K562 (cell line): ENCODE data around the gene SUGT1. TPM values are rescaled to one million over a fixed set of nuclear protein-coding genes. Genes with fewer than 3 reads are reported as not detected.

Experiments used
- ATAC-seq: fragments of 200-7000 bp; cut with Tn5 transposase; 3 replicates; pipeline ENCODE4 v1.9.1; 2020; ENCODE audit warnings: moderate library complexity
- BruUV-seq: library from RNA; stranded (reverse); fragments of 400-500 nt; replicated peaks from 2 replicates; lab custom pipeline; 2021; lab: Mats Ljungman, UMichigan
- CTCF ChIA-PET: fragments of 300-600 bp; formaldehyde crosslinking; extraction: SDS; loops from one replicate; lab custom pipeline; 2021; ENCODE audit warnings: low intra/inter-chr PET ratio; lab: Yijun Ruan, JAX
- POLR2A ChIA-PET: fragments of 300-600, 350-650 bp; sonication (Branson Sonifier 250); formaldehyde crosslinking; extraction: SDS; loops from one replicate; lab custom pipeline; 2021; ENCODE audit warnings: antibody characterized with exemption, inconsistent platforms; lab: Yijun Ruan, JAX
- DNase-seq, 4 experiments: peaks; one replicate each; pipeline versions ENCODE4 v3.0.0 to v3.0.0-alpha.2; 2011 to 2018; ENCODE audit warnings: low spot score in 3 of 4, mixed read lengths in 3 of 4; ENCODE audit errors: extremely low read depth in 1 of 4
- FAIRE-seq: peaks from 2 replicates; lab custom pipeline; 2011; peaks lifted over from hg19 to GRCh38; lab: Jason Lieb, UNC
- H2AFZ ChIP-seq: 2 replicates; pipeline ENCODE4 v1.6.0; 2011; ENCODE audit warnings: low read depth, low read length, control low read depth, inconsistent platforms
- H3K27ac ChIP-seq: fragments of 200-600 bp; 3 replicates; pipeline ENCODE4 v1.8.0; 2011; ENCODE audit warnings: low read depth, mild to moderate bottlenecking, control low read depth, inconsistent platforms, low read length, moderate library complexity, mixed read lengths; ENCODE audit errors: extremely low read depth
- H3K27me3 ChIP-seq, 2 experiments: fragments of 300-600 bp in 1 of 2; 2 replicates in 1 of 2; 3 replicates in 1 of 2; pipeline versions ENCODE4 v1.6.0 to v1.8.0; 2011; ENCODE audit warnings: inconsistent platforms in 2 of 2, low read length in 2 of 2, mild to moderate bottlenecking in 1 of 2, mixed read lengths in 1 of 2, moderate library complexity in 1 of 2; ENCODE audit not compliant: control insufficient read depth in 2 of 2, insufficient read depth in 2 of 2
- H3K36me3 ChIP-seq: fragments of 300-600 bp; 3 replicates; pipeline ENCODE4 v1.8.0; 2011; ENCODE audit warnings: mild to moderate bottlenecking, low read length, inconsistent platforms; ENCODE audit not compliant: control insufficient read depth, insufficient read depth
- H3K4me1 ChIP-seq, 2 experiments: fragments of 200-600 bp in 1 of 2; replicated peaks in 1 of 2; 2 replicates in 1 of 2; 3 replicates in 1 of 2; pipeline versions ENCODE4 v1.5.1 to v1.8.0; 2011; ENCODE audit warnings: inconsistent platforms in 2 of 2, low read length in 2 of 2, mild to moderate bottlenecking in 1 of 2, mixed read lengths in 1 of 2, moderate library complexity in 1 of 2; ENCODE audit not compliant: control insufficient read depth in 2 of 2, insufficient read depth in 2 of 2
- H3K4me2 ChIP-seq: 2 replicates; pipeline ENCODE4 v1.6.1; 2011; ENCODE audit warnings: low read length, control low read depth, inconsistent platforms, mixed read lengths; ENCODE audit not compliant: insufficient read depth
- H3K4me3 ChIP-seq: fragments of 200-600 bp; sonication (generic), shearing (Covaris generic); 2 replicates; pipeline ENCODE4 v1.5.1; 2016; ENCODE audit warnings: control low read depth, inconsistent platforms
- H3K79me2 ChIP-seq: fragments of 200-600 bp; 3 replicates; pipeline ENCODE4 v1.8.0; 2011; ENCODE audit warnings: low read length, inconsistent platforms; ENCODE audit not compliant: control insufficient read depth, insufficient read depth
- H3K9ac ChIP-seq, 2 experiments: 2 replicates each; pipeline versions ENCODE4 v1.6.0 to v1.6.1; 2011; ENCODE audit warnings: low read depth in 2 of 2, low read length in 2 of 2, control low read depth in 1 of 2, inconsistent platforms in 1 of 2, mild to moderate bottlenecking in 1 of 2, mixed read lengths in 1 of 2; ENCODE audit not compliant: insufficient read depth in 1 of 2
- H3K9me1 ChIP-seq: one replicate; pipeline ENCODE4 v1.6.0; 2011; ENCODE audit warnings: inconsistent platforms, mild to moderate bottlenecking, low read length, moderate library complexity; ENCODE audit not compliant: control insufficient read depth, insufficient read depth
- H3K9me3 ChIP-seq: replicated peaks from 2 replicates; pipeline ENCODE4 v1.5.1; 2011; ENCODE audit warnings: low read depth, low read length, inconsistent platforms; ENCODE audit not compliant: control insufficient read depth, insufficient read depth
- H4K20me1 ChIP-seq: replicated peaks from 2 replicates; pipeline ENCODE4 v1.6.1; 2011; ENCODE audit warnings: low read length, inconsistent platforms, mixed read lengths; ENCODE audit not compliant: control insufficient read depth, insufficient read depth
- CBX5 ChIP-seq: IDR thresholded peaks from 2 replicates; pipeline ENCODE4 v1.6.1; 2014; ENCODE audit warnings: low read depth, borderline replicate concordance
- CREBBP ChIP-seq: IDR thresholded peaks from one replicate; pipeline ENCODE4 v1.6.1; 2012; ENCODE audit warnings: low read depth, mild to moderate bottlenecking, control low read depth, inconsistent platforms, low read length
- EWSR1 ChIP-seq: fragments of 450-650 bp; IDR thresholded peaks from 2 replicates; pipeline ENCODE4 v1.6.1; 2018; ENCODE audit warnings: borderline replicate concordance, mild to moderate bottlenecking, low read depth, moderate library complexity; ENCODE audit not compliant: partially characterized antibody
- GATA2 ChIP-seq: sonication (generic); formaldehyde crosslinking; IDR thresholded peaks from 2 replicates; pipeline ENCODE4 v1.4.0; 2020; ENCODE audit warnings: mild to moderate bottlenecking, missing genetic modification reagents
- HLTF ChIP-seq: fragments of 450-650 bp; IDR thresholded peaks from 2 replicates; pipeline ENCODE4 v1.6.1; 2016
- KAT8 ChIP-seq: fragments of 450-650 bp; IDR thresholded peaks from 2 replicates; pipeline ENCODE4 v1.6.1; 2016; ENCODE audit warnings: low read depth, mild to moderate bottlenecking
- PRDM10 ChIP-seq: fragments of 450-650 bp; IDR thresholded peaks from 2 replicates; pipeline ENCODE4 v1.6.1; 2018; ENCODE audit not compliant: partially characterized antibody
- SAP30 ChIP-seq: fragments of 200-600 bp; sonication (generic); IDR thresholded peaks from 2 replicates; pipeline ENCODE4 v1.6.1; 2012; ENCODE audit warnings: borderline replicate concordance, low read depth, mild to moderate bottlenecking, moderate library complexity, low read length, control low read depth, inconsistent platforms; ENCODE audit not compliant: insufficient read depth, poor library complexity, severe bottlenecking
- SMARCA4 ChIP-seq: fragments of 450-650 bp; IDR thresholded peaks from 2 replicates; pipeline ENCODE4 v1.6.1; 2016
- TAL1 ChIP-seq: fragments of 450-650 bp; IDR thresholded peaks from 2 replicates; pipeline ENCODE4 v1.6.1; 2016; ENCODE audit warnings: mild to moderate bottlenecking
- TCF7L2 ChIP-seq: fragments of 150-350 bp; IDR thresholded peaks from 2 replicates; pipeline ENCODE4 v1.6.1; 2016; ENCODE audit warnings: low read depth, mild to moderate bottlenecking, low read length, moderate library complexity
- TOE1 ChIP-seq, 2 experiments: fragments of 450-650 bp in 1 of 2; sonication (generic) in 1 of 2; formaldehyde crosslinking in 1 of 2; IDR thresholded peaks; 2 replicates each; pipeline versions ENCODE4 v1.7.1 to v1.8.0; 2016 to 2022; ENCODE audit warnings: borderline replicate concordance in 2 of 2, mild to moderate bottlenecking in 2 of 2, antibody characterized with exemption in 1 of 2, inconsistent platforms in 1 of 2, low read depth in 1 of 2, missing genetic modification reagents in 1 of 2, moderate library complexity in 1 of 2
- TSC22D4 ChIP-seq: fragments of 450-650 bp; IDR thresholded peaks from 2 replicates; pipeline ENCODE4 v1.6.1; 2016; ENCODE audit warnings: missing genetic modification characterization, missing biosample characterization, control low read depth
- ZNF12 ChIP-seq: sonication (generic); formaldehyde crosslinking; IDR thresholded peaks from 2 replicates; pipeline ENCODE4 v1.4.0; 2020; ENCODE audit warnings: mild to moderate bottlenecking, missing genetic modification reagents
- ZNF143 ChIP-seq: sonication (generic); formaldehyde crosslinking; IDR thresholded peaks from 2 replicates; pipeline ENCODE4 v1.9.0; 2022; ENCODE audit warnings: mild to moderate bottlenecking, missing genetic modification reagents
- ZNF184 ChIP-seq: sonication (generic); formaldehyde crosslinking; IDR thresholded peaks from 2 replicates; pipeline ENCODE4 v1.5.0; 2020; ENCODE audit warnings: missing genetic modification reagents
- ZNF232 ChIP-seq: sonication (generic); formaldehyde crosslinking; IDR thresholded peaks from 2 replicates; pipeline ENCODE4 v1.8.0; 2022; ENCODE audit warnings: mild to moderate bottlenecking, missing genetic modification reagents
- WGBS: fragments of 100-300 bp; shearing (Covaris generic); methylation state at CpG from one replicate; pipeline ENCODE4 v1.1.6; 2016; ENCODE audit warnings: low coverage, mixed read lengths; ENCODE audit not compliant: insufficient coverage; ENCODE audit errors: missing lambda C conversion rate; 5-methylcytosine and 5-hydroxymethylcytosine counted together
- in situ Hi-C: fragments of 300-500 bp; cut with MboI; formaldehyde crosslinking; loops from 4 replicates; pipeline ENCODE4 v1.15.0; 2018; ENCODE audit warnings: inconsistent platforms, mixed read lengths
- intact Hi-C: fragments of 100-400 bp; cut with micrococcal nuclease; formaldehyde crosslinking; loops from 2 replicates; pipeline ENCODE4 v1.14.2; 2022
- polyA plus RNA-seq, 8 experiments: library from polyadenylated mRNA; depleted of rRNA in 4 of 8; stranded (reverse) in 5 of 8; unstranded in 3 of 8; fragments of >200 nt; fragmentation: Nextera tagmentation in 2 of 8; fragmentation: Illumina TruSeq in 1 of 8; extraction: Ambion mirVana in 2 of 8; extraction: Trizol in 1 of 8; gene quantifications; 2 replicates each; pipeline versions ENCODE4 v1.2.1 to v1.2.3, GENCODE V29; 2011 to 2014; ENCODE audit warnings: inconsistent platforms in 1 of 8, missing spikeins in 1 of 8
- total RNA-seq, 7 experiments: library from RNA; depleted of rRNA in 6 of 7; stranded (reverse); fragments of >200 nt in 6 of 7; fragmentation: Illumina TruSeq in 2 of 7; extraction: Trizol in 2 of 7; gene quantifications; 2 replicates each; pipeline versions ENCODE4 v1.2.1 to v1.2.3, GENCODE V29; 2011 to 2021; ENCODE audit warnings: low replicate concordance in 1 of 7

Gene SUGT1
- total and polyA plus RNA-seq, 9 of the 15 experiments (the other 6 are each of a cell fraction or from before 2014, with no cell fraction given), result 38.1 to 67.1 (median 53.8) TPM

- TF ChIP-seq PRDM10, result peak; percentile 97
Observed at GRCh38 chr13:52652980-52653303, 306 bp downstream of the SUGT1 start (continued).

DNA sequence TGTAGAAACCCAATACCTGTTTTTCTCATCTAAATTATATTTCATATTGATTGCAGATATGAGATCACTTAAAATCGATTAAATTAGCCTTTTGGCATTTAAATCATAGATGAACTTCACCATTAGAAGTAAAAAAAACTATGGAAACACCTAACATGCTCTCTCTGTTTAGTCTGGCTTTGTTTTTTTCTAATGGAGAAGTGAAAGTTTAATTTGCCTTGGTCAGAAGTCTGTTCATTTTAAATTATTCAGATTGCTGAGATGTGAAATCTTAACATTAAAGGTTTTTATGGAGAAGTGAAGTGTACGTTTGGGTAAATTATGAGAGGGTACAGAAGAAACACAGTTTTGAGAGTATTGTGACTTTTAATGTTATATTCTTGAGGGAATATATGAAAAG is 6.7 kb downstream of the SUGT1 start:
- TF ChIP-seq HLTF, result no peak
- TF ChIP-seq CREBBP, result no peak
- TF ChIP-seq ZNF232, result no peak
- no peak for TF ChIP-seq ZNF12 (CRISPR knock-in tag)
- TF ChIP-seq TOE1 (IDR thresholded peaks at IDR 0.05; ENCODE audit: borderline replicate concordance), result no peak
- TF ChIP-seq TOE1 (CRISPR knock-in tag; IDR thresholded peaks at IDR 0.05; ENCODE audit: borderline replicate concordance, low read depth), result no peak
- no peak for TF ChIP-seq GATA2 (CRISPR knock-in tag)
- no peak for TF ChIP-seq CBX5
- no peak for TF ChIP-seq SMARCA4
- no peak for TF ChIP-seq TAL1
- TF ChIP-seq TCF7L2, result no peak
- TF ChIP-seq KAT8, result no peak
- TF ChIP-seq ZNF143 (CRISPR knock-in tag), result no peak
- TF ChIP-seq ZNF184 (CRISPR knock-in tag), result no peak
- TF ChIP-seq TSC22D4 (tag), result no peak
- no peak for TF ChIP-seq EWSR1
- TF ChIP-seq SAP30, result no peak
- Histone ChIP-seq H3K4me2 (no peak overlapping the region), H3K9me3 (no peaks in the 10 kb centered on the region), H2AFZ (no peak overlapping the region), H3K36me3 (peaks cover 73% of the 10 kb centered on the region; the same call in 2 of the 3 replicates), H3K27ac (no peak overlapping the region), H4K20me1 (no peaks in the 10 kb centered on the region), H3K9ac (no peak overlapping the region), H3K9me1 (no peaks in the 10 kb centered on the region), H3K27me3 (no peaks in the 10 kb centered on the region), H3K4me3 (no peak overlapping the region), H3K79me2 (peaks cover 29% of the 10 kb centered on the region), H3K4me1 (peaks cover 0 to 5% of the 10 kb centered on the region in 2 experiments; a peak in 1 of 5 replicates)
- BruUV-seq, result no TSS peak
- ATAC-seq (no peak), FAIRE-seq (no peak), DNase-seq (no peak)
- in situ Hi-C loops, result no loop called here
- CTCF ChIA-PET, result no interaction called here
- POLR2A ChIA-PET, result no interaction called here
- intact Hi-C loops, result loop anchor here (10.0 kb wide), 1 partner anchor 205 kb away; the partner anchor contains the start of genes CKAP2 and VPS36
- 92% methylated on average over 2 of the region's 2 CpGs for WGBS
